ENCODE data around the gene ADCY7.
"Not testable (repeated sequence)": the region's sequence is repeated elsewhere in the genome, so short reads cannot be mapped to it uniquely, and the experiment has no call there.

ADCY7 gene

DNA sequence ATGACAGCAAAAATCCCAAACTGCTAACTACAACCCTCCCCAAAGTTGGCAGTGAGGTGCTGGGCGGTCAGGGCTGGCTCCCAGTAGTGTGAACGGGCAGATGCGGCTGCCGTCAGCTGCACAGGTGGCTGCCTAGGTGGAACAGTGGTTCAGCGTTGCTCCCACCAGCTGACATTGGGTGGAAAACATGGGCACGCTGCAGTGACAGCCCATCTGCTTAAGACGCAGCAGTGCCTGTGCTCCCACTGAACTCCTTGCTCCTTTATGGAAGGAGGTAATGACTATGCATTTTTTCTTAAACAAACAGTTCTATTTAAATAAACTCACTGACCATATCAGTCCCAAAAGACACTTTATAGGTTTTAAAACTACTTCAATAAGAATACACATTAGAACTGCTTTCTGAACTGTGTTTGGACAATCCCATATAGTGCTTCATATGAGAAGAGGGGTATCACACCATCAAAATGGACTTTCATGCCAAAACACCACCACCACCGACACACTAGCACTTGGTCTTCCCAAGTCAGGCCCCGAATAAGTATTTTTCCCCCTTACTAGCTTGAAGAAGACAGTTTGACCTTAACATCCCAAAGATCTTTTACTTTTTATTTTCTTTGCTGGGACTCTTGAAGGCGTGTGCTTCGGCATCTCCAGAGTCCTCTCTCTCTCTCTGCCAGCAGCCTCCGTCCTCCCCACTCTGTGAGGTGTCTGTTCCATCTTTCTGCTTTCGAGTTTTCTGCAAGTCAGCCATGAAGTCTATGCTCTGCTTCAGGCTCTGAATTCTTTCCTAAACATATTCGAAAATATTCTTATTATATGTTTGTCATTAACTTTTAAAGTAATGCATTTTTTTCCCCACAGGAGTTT, 68.0 kb downstream of the ADCY7 start:
- Mint-ChIP-seq H3K9me3 (no peaks in the 10 kb centered on the region), H3K27me3 (no peaks in the 10 kb centered on the region), H3K4me3 (no peak overlapping the region), H3K27ac (no peak overlapping the region), H3K4me1 (peaks cover 38% of the 10 kb centered on the region)
- DNase-seq (no peak), ATAC-seq (no peak)

DNA sequence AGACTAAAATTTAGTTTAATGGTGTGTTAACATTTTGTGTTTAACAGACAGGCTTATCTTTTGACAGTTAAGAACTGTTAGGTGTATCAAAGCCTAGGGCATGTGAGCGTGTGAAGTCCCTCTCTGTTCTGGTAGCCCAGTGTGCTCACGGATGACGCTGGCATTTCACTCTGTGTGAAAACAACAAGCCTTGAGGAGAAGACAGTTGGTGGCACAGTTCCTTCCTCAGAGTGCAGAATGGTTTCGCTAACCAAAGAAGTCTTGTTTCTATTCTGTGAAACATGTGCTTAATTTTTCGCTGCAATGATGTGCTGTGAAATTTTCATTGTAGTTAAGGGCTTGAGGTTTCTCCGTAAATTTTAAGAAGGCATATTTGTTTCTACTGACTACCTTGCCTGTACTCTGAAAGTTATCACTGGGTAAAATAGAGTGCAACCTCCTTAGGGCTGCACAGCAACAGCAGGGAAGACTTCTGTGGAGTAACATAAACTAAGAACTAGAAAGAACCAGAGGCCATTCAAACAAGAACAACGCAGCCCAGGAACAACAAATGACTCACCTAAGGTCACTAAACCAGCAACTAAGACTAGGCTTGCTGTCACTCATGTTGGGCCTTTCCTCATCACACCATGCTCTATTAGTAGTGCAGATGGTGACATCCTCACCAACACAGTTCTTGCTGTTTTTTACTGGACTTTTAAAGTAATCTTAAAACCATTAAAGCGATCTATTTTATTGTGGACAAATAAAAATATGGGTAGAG, 69.0 kb downstream of the ADCY7 start:
- Mint-ChIP-seq H3K4me1 (peaks cover 27% of the 10 kb centered on the region), H3K27ac (peak overlapping the region; percentile 74 to 86), H3K4me3 (peak overlapping the region in 1 of 2 donors; percentile 47), H3K9me3 (no peaks in the 10 kb centered on the region), H3K27me3 (no peaks in the 10 kb centered on the region)
- peak; percentile 86 for ATAC-seq
- DNase-seq, result peak in 1 of 2 donors; percentile 46

DNA sequence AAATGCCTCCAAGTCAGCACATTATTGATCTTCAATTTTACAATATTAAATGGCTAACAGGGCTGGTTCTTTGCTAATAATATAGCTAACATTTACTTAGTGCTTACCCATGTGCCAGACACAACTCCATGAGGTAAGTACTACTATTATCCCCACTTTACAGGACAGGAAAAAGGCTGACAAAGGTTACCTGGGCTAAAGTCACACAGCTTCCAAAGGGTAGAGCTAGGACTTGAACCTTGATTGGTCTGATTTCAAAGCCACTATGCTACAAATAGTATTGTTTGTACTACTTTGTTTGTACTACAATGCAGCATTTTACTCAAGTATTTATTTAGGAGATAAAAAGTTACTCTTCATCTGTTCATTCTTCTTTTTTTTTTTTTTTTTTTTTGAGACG, 70.5 kb downstream of the ADCY7 start:
- Mint-ChIP-seq H3K4me1 (peaks cover 20% of the 10 kb centered on the region), H3K27me3 (no peaks in the 10 kb centered on the region), H3K9me3 (no peaks in the 10 kb centered on the region), H3K4me3 (no peak overlapping the region), H3K27ac (no peak overlapping the region)
- ATAC-seq (no peak), DNase-seq (no peak)

DNA sequence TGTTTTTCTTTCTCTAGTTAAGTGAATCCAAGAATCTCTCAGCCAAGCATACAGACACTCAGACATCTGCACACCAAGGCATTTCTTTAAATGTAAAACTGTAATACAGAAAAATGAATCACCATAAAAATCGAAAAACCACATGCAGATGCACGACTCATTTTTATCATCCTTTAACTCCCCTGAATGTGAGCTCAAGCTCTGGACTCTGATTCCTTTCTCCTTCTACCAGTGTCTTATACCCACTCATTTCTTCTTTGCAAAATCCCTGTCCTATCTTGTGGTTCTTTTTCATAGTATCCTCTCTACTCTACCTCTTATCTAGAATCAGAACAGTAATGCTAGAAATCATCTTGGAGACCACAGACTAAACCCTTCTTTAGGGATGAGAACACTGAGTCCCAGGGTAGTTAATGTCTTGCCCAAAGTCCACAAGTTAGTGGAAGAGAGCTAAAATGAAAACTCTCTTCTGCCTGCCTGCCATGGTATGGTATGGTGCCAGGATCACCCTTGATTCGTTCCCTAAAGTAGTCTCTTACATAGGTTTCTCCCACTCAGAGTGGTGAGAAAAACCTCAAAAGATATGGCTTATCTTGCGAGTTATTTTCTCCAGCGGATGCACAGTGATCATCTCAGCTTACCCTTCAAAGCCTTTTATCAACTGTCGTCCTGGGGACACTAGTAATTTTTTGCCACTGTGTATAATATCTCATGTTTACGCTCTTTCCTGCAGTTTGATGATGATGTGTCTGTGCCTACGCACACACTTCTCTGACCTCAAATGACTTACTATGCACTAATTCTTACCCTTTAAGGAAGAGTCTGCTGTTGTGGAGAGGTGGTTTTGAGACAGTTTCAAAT, 72.2 kb downstream of the ADCY7 start:
- Mint-ChIP-seq H3K4me1 (peaks cover 18% of the 10 kb centered on the region), H3K4me3 (peak overlapping the region in 1 of 2 donors; percentile 4), H3K9me3 (no peaks in the 10 kb centered on the region), H3K27ac (peak overlapping the region in 1 of 2 donors; percentile 36), H3K27me3 (no peaks in the 10 kb centered on the region)
- ATAC-seq (peak; percentile 62), DNase-seq (no peak)

DNA sequence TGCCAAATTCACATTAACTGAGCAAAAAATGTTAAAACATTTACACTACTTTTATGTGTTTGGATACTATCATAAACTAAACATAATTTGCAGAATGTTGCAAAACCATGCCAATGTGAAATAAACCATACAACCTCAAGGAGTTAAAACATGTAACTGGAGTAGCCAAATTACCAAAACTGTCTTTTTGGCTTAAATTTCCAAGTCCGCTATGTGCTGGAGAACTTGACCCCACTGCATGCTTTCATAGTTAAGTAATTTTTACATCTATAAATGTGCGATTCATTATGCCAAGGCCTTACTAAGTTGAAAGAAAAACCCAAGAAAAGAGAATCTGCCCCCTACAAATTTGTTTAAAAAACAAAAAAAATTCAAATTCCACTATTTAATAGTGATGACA, 74.2 kb downstream of the ADCY7 start:
- H3K9me3 Mint-ChIP-seq, result no peaks in the 10 kb centered on the region
- no peak for ATAC-seq
- no peaks in the 10 kb centered on the region for H3K27me3 Mint-ChIP-seq
- DNase-seq, result no peak
- no peak overlapping the region for H3K4me3 Mint-ChIP-seq
- H3K4me1 Mint-ChIP-seq, result peaks cover 18% of the 10 kb centered on the region
- H3K27ac Mint-ChIP-seq, result no peak overlapping the region

DNA sequence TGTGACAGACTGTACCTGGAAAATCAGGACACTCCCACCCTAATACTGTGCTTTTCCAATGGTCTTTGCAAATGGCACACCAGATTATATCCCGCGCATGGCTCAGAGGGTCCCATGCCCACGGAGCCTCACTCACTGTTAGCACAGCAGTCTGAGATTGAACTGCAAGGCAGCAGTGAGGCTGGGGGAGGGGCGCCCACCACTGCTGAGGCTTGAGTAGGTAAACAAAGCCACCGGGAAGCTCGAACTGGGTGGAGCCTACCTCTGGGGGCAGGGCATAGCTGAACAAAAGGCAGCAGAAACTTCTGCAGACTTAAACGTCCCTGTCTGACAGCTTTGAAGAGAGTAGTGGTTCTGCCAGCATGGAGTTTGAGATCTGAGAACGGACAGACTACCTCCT, 77.2 kb downstream of the ADCY7 start:
- not testable (repeated sequence) for H3K27me3 Mint-ChIP-seq, DNase-seq, H3K4me3 Mint-ChIP-seq, ATAC-seq, H3K9me3 Mint-ChIP-seq, H3K27ac Mint-ChIP-seq
- H3K4me1 Mint-ChIP-seq, result peaks cover 12% of the 10 kb centered on the region

DNA sequence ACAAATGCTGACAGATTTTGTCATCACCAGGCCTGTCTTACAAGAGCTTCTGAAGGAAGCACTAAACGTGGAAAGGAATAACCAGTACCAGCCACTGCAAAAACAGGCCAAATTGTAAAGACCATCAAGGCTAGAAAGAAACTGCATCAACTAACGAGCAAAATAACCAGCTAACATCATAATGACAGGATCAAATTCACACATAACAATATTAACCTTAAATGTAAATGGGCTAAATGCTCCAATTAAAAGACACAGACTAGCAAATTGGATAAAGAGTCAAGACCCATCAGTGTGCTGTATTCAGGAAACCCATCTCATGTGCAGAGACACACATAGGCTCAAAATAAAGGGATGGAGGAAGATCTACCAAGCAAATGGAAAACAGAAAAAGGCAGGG, 78.9 kb downstream of the ADCY7 start:
- not testable (repeated sequence) for ATAC-seq, DNase-seq, H3K4me1 Mint-ChIP-seq, H3K27ac Mint-ChIP-seq, H3K27me3 Mint-ChIP-seq, H3K4me3 Mint-ChIP-seq, H3K9me3 Mint-ChIP-seq

DNA sequence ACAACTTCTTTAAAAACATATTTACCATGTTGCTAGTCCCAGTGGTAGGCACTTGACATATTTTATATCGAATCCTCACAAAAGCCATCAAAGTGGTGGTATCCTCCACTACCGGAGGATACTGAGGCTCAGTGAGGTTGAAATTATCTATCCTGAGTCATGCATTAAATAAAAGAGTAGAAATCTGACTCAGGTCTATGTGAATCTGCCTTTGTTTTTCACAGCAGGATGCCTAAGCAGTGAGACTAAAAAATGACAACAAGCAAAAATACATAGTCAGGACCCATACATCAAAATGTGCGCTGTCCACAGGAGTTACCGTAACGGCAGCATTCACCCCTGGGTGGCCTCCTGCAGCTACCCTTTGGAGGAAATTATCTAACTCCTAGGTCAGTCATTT, 84.8 kb downstream of the ADCY7 start:
- H3K9me3 Mint-ChIP-seq, result peaks cover 5 to 7% of the 10 kb centered on the region in 2 donors
- H3K4me3 Mint-ChIP-seq, result no peak overlapping the region
- H3K4me1 Mint-ChIP-seq, result peaks cover 10% of the 10 kb centered on the region
- DNase-seq (no peak), ATAC-seq (no peak)
- H3K27me3 Mint-ChIP-seq, result no peaks in the 10 kb centered on the region
- no peak overlapping the region for H3K27ac Mint-ChIP-seq

DNA sequence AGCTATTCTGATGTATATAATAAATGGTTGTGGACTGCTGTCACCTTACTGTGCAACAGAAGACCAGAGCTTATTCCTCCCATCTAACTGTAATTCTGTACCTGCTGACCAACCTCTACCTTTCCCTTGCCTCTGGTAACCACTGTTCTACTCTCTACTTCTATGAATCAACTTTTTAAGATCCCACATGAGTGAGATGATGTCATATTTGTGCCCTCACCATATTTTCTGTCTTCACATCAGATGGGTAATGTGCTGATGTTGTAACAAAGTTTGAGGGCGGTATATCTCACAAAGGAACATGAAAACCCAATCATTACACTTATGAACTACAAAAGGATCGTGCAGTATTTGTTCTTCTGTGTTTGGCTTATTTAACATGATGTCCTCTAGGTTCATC, 85.6 kb downstream of the ADCY7 start:
- H3K27ac Mint-ChIP-seq, result no peak overlapping the region

DNA sequence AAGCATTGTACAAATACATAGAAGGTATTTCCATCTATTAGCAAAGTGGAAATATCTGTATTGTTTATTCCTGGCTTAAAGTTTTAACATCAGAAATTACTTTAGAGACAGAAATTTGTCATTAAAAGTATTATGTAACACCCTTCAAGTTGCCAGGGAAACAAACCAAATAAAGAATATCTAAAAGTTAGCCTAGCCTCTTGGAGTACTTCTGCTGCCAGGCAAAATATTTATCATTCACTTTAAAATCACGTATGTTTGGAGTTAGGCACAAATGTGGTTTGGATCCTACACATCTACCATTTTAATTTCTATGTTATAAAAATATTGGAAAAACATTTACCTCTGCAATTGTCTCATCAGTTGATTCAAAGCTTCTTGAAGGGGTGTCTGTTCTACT, 87.7 kb downstream of the ADCY7 start:
- H3K27me3 Mint-ChIP-seq, result no peaks in the 10 kb centered on the region

More for the DNA sequence above, 85.6 kb downstream of the ADCY7 start:
- ATAC-seq (peak; percentile 46), DNase-seq (no peak)
- peaks cover 8% of the 10 kb centered on the region for H3K4me1 Mint-ChIP-seq
- H3K4me3 Mint-ChIP-seq, result no peak overlapping the region
- H3K9me3 Mint-ChIP-seq, result peaks cover 5 to 7% of the 10 kb centered on the region in 2 donors
- no peaks in the 10 kb centered on the region for H3K27me3 Mint-ChIP-seq

DNA sequence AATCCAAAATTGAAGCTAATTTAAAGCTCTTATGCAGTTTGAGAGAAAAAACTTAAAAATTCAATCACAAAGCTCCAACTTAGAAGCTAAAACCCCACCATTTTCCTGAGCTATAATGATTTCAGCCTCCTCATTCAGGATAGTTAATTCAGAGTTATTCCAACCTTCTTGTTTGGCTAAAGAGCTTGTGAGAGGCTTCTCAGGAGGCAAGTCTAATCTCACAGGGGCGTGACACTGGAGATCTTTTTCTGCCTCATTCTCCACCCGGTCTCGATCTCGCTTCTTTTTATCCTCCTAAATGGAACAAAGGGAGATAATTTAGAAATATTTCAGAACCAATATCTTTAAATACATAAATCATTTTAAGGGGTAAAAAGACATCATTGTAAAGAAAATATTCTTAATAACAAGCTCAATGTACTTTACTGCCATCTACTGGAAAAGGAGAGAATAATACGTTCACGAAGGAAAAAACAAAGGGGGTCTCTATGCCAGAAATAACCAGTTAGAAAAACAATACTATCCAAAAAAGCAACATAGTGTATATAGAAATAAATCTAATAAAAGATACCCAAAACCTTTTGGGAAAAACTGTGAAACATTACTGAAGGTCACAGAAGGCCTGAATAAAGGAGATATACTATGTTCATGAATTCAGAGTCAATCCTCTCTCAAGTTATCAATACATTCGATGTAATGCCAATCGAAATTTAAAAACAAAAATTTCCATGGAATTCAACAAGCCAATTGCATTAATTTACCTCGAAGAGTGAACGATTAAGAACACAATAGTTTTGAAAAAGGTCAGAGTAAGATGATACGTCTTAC, 88.5 kb downstream of the ADCY7 start:
- no peak for ATAC-seq
- Mint-ChIP-seq H3K27me3 (no peaks in the 10 kb centered on the region), H3K4me1 (peaks cover 20% of the 10 kb centered on the region), H3K9me3 (no peaks in the 10 kb centered on the region), H3K27ac (peak overlapping the region in 1 of 2 donors; percentile 76), H3K4me3 (no peak overlapping the region)
- no peak for DNase-seq

More for the DNA sequence above, 87.7 kb downstream of the ADCY7 start:
- Mint-ChIP-seq H3K9me3 (peaks cover 5 to 6% of the 10 kb centered on the region in 2 donors), H3K4me1 (peaks cover 12% of the 10 kb centered on the region), H3K4me3 (no peak overlapping the region), H3K27ac (no peak overlapping the region)
- ATAC-seq (no peak), DNase-seq (no peak)

DNA sequence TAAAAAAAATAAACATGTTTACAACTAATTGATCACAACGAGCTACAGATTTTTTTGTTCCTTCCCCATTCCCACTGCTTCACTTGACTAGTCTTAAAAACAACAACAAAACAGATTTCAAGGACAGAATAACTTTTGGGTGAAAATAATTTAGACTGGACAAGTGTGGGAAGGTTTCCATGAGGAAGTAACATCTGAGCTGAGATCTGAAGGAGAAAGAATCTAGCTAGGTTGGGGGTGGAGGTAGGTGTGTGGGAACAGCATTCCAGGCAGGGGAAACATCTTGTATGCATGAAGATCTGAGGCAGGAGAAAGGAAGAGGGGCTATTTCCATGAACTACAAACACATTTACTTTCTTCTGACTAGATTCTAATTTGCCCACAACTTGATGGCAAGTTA, 93.3 kb downstream of the ADCY7 start:
- ATAC-seq (no peak), DNase-seq (no peak)
- peaks cover 44% of the 10 kb centered on the region for H3K4me1 Mint-ChIP-seq
- H3K27me3 Mint-ChIP-seq, result no peaks in the 10 kb centered on the region
- no peaks in the 10 kb centered on the region for H3K9me3 Mint-ChIP-seq
- peak overlapping the region; percentile 11 to 89 for H3K27ac Mint-ChIP-seq
- H3K4me3 Mint-ChIP-seq, result no peak overlapping the region

DNA sequence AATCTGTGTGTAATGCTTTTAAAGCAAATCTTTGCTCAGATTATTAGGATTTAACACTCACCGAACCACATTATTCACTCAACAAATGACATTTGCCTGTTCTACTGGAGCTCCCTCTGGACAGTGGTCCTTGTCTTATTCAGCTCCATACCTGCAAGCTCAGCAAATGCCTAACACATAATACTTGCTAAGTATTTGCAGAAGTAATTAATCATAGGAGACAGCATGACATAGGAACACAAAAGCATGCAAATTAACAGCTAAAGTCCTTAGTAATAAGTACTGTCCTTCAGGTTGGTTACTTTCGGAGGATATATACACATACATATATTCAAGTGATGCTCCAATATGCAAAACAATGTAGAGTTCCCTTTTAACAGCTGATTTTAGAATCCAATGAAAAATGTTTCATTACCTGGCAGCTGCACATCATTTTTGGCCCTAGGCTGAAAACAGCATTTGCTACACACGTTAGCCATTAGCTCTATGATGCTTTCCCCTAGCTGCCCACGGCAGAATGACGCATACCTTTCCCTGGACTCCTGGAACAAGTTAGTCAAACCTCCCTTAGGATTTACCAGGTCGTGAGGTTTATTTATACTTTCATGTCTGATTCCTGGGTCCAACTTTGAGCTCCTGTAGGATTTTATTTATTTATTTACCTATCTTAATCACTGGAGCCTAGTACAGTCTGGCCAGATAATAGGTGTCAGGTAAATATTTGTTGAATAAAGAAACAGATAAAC, 93.9 kb downstream of the ADCY7 start:
- ATAC-seq (no peak), DNase-seq (no peak)
- Mint-ChIP-seq H3K4me3 (no peak overlapping the region), H3K27me3 (no peaks in the 10 kb centered on the region), H3K27ac (peak overlapping the region in 1 of 2 donors; percentile 51), H3K9me3 (no peaks in the 10 kb centered on the region), H3K4me1 (peaks cover 45% of the 10 kb centered on the region)

DNA sequence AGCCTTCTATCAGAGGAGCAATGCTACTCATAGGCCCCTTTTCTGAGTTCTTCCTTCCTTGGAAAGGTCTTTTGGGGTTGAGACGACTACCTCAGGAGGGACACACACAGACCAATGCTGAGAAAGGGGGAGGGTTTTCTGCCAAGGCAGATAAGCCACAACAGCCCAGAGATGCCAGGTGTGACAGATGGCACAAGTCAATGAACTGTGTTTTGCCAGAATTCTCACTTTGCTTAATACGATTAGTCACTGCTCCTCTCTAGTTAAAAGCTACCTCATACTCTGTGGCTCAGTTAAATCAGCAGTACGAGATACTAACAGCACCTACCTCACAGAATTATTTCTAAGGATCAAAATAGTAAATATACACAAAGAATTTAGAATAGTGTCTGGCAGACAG, 94.4 kb downstream of the ADCY7 start:
- peaks cover 48% of the 10 kb centered on the region for H3K4me1 Mint-ChIP-seq
- no peak for DNase-seq
- no peaks in the 10 kb centered on the region for H3K9me3 Mint-ChIP-seq
- no peak overlapping the region for H3K4me3 Mint-ChIP-seq
- ATAC-seq, result no peak
- peak overlapping the region in 1 of 2 donors; percentile 51 for H3K27ac Mint-ChIP-seq
- no peaks in the 10 kb centered on the region for H3K27me3 Mint-ChIP-seq
